SK-N-SH treated with all-trans-retinoic acid at 6 μM for 48 hours (cell line): ENCODE results near the gene GRIA2.

ENCODE experiments used
- ATAC-seq: fragments of 200-7000 bp; cut with Tn5 transposase; 3 replicates; pipeline ENCODE4 v1.9.1; 2020; ENCODE audit warnings: mild to moderate bottlenecking, moderate library complexity
- ARNTL ChIP-seq: fragments of 450-650 bp; formaldehyde crosslinking; IDR thresholded peaks from 2 replicates; pipeline ENCODE4 v1.5.0; 2020; ENCODE audit warnings: low read depth, mild to moderate bottlenecking, moderate library complexity, borderline replicate concordance
- BACH2 ChIP-seq: fragments of 250-450 bp; sonication (Bioruptor Pico); IDR thresholded peaks from 2 replicates; pipeline ENCODE4 v1.9.0; 2021; ENCODE audit warnings: mild to moderate bottlenecking, borderline replicate concordance
- CSDC2 ChIP-seq: fragments of 250-450 bp; sonication (Bioruptor Pico); IDR thresholded peaks from 2 replicates; pipeline ENCODE4 v1.5.0; 2020; ENCODE audit warnings: mild to moderate bottlenecking, moderate library complexity
- ESRRG ChIP-seq: fragments of 250-450 bp; sonication (Bioruptor Pico); IDR thresholded peaks from 2 replicates; pipeline ENCODE4 v1.6.1; 2021; ENCODE audit warnings: mild to moderate bottlenecking
- GLIS3 ChIP-seq: fragments of 250-450 bp; sonication (Bioruptor Pico); IDR thresholded peaks from 2 replicates; pipeline ENCODE4 v1.5.0; 2020; ENCODE audit warnings: mild to moderate bottlenecking, moderate library complexity
- ISL1 ChIP-seq: fragments of 250-450 bp; sonication (Bioruptor Pico); IDR thresholded peaks from 2 replicates; pipeline ENCODE4 v2.1.2; 2022; ENCODE audit warnings: mild to moderate bottlenecking, moderate library complexity
- OSR1 ChIP-seq: fragments of 250-450 bp; sonication (Bioruptor Pico); IDR thresholded peaks from 2 replicates; pipeline ENCODE4 v1.8.0; 2022; ENCODE audit warnings: moderate library complexity, mild to moderate bottlenecking, inconsistent platforms
- POU6F1 ChIP-seq: fragments of 250-450 bp; sonication (Bioruptor Pico); IDR thresholded peaks from 2 replicates; pipeline ENCODE4 v1.8.0; 2021; ENCODE audit warnings: low read depth, mild to moderate bottlenecking, moderate library complexity, borderline replicate concordance
- PPARA ChIP-seq: fragments of 250-450 bp; sonication (Bioruptor Pico); IDR thresholded peaks from 2 replicates; pipeline ENCODE4 v1.5.0; 2020; ENCODE audit warnings: mild to moderate bottlenecking, borderline replicate concordance
- RARB ChIP-seq: fragments of 250-450 bp; sonication (Bioruptor Pico); IDR thresholded peaks from 2 replicates; pipeline ENCODE4 v1.8.0; 2021; ENCODE audit warnings: mild to moderate bottlenecking, moderate library complexity
- SNAI2 ChIP-seq: fragments of 250-450 bp; sonication (Bioruptor Pico); IDR thresholded peaks from 2 replicates; pipeline ENCODE4 v1.5.0; 2020; ENCODE audit warnings: mild to moderate bottlenecking, moderate library complexity
- TCF4 ChIP-seq: fragments of 250-450 bp; sonication (Bioruptor Pico); IDR thresholded peaks from 2 replicates; pipeline ENCODE4 v1.8.0; 2021; ENCODE audit warnings: mild to moderate bottlenecking, moderate library complexity, borderline replicate concordance
- TOX ChIP-seq: fragments of 250-450 bp; sonication (Bioruptor Pico); IDR thresholded peaks from 2 replicates; pipeline ENCODE4 v1.8.0; 2021; ENCODE audit warnings: mild to moderate bottlenecking, moderate library complexity, borderline replicate concordance
- ZC3H10 ChIP-seq: fragments of 250-450 bp; sonication (Bioruptor Pico); IDR thresholded peaks from 2 replicates; pipeline ENCODE4 v1.5.1; 2021; ENCODE audit warnings: mild to moderate bottlenecking, moderate library complexity
- ZFP3 ChIP-seq: fragments of 250-450 bp; sonication (Bioruptor Pico); IDR thresholded peaks from 2 replicates; pipeline ENCODE4 v1.5.0; 2020; ENCODE audit warnings: mild to moderate bottlenecking, moderate library complexity
- ZFP30 ChIP-seq: fragments of 450-650 bp; formaldehyde crosslinking; IDR thresholded peaks from 2 replicates; pipeline ENCODE4 v1.5.0; 2022; ENCODE audit warnings: mild to moderate bottlenecking, moderate library complexity
- ZNF565 ChIP-seq: fragments of 450-650 bp; formaldehyde crosslinking; conservative IDR thresholded peaks from 2 replicates; pipeline ENCODE4 v1.5.0; 2020; ENCODE audit warnings: low read depth, mild to moderate bottlenecking, moderate library complexity
- ZNF70 ChIP-seq: fragments of 450-650 bp; formaldehyde crosslinking; IDR thresholded peaks from 2 replicates; pipeline ENCODE4 v1.5.0; 2020; ENCODE audit warnings: mild to moderate bottlenecking, moderate library complexity
- ZNF8 ChIP-seq: fragments of 450-650 bp; formaldehyde crosslinking; IDR thresholded peaks from 2 replicates; pipeline ENCODE4 v1.5.0; 2020; ENCODE audit warnings: mild to moderate bottlenecking, moderate library complexity
- TF ChIP-seq, protein P1 (sequence below): fragments of 250-450 bp; sonication (Bioruptor Pico); IDR thresholded peaks from 2 replicates; pipeline ENCODE4 v1.5.0; 2020; ENCODE audit warnings: mild to moderate bottlenecking, moderate library complexity
- TF ChIP-seq, protein P2 (sequence below): fragments of 250-450 bp; sonication (Bioruptor Pico); IDR thresholded peaks from 2 replicates; pipeline ENCODE4 v1.8.0; 2020; ENCODE audit warnings: mild to moderate bottlenecking, moderate library complexity, borderline replicate concordance
- TF ChIP-seq, protein P3 (sequence below): fragments of 250-450 bp; sonication (Bioruptor Pico); IDR thresholded peaks from 2 replicates; pipeline ENCODE4 v1.5.1; 2021; ENCODE audit warnings: mild to moderate bottlenecking, moderate library complexity
- TF ChIP-seq, protein P4 (sequence below): fragments of 250-450 bp; sonication (Bioruptor Pico); IDR thresholded peaks from 2 replicates; pipeline ENCODE4 v1.5.1; 2020; ENCODE audit warnings: low read depth, mild to moderate bottlenecking, moderate library complexity

GRIA2 gene

GRCh38 chr4:157219711-157220370 is 687 bp upstream of the GRIA2 start:
- no peak for TF ChIP-seq SNAI2
- TF ChIP-seq ESRRG (CRISPR knock-in tag): no peak
- no peak for TF ChIP-seq TOX (CRISPR knock-in tag)
- TF ChIP-seq, protein P1, sequence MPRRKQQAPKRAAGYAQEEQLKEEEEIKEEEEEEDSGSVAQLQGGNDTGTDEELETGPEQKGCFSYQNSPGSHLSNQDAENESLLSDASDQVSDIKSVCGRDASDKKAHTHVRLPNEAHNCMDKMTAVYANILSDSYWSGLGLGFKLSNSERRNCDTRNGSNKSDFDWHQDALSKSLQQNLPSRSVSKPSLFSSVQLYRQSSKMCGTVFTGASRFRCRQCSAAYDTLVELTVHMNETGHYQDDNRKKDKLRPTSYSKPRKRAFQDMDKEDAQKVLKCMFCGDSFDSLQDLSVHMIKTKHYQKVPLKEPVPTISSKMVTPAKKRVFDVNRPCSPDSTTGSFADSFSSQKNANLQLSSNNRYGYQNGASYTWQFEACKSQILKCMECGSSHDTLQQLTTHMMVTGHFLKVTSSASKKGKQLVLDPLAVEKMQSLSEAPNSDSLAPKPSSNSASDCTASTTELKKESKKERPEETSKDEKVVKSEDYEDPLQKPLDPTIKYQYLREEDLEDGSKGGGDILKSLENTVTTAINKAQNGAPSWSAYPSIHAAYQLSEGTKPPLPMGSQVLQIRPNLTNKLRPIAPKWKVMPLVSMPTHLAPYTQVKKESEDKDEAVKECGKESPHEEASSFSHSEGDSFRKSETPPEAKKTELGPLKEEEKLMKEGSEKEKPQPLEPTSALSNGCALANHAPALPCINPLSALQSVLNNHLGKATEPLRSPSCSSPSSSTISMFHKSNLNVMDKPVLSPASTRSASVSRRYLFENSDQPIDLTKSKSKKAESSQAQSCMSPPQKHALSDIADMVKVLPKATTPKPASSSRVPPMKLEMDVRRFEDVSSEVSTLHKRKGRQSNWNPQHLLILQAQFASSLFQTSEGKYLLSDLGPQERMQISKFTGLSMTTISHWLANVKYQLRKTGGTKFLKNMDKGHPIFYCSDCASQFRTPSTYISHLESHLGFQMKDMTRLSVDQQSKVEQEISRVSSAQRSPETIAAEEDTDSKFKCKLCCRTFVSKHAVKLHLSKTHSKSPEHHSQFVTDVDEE (CRISPR knock-in tag): no peak
- no peak for TF ChIP-seq POU6F1
- TF ChIP-seq, protein P2, sequence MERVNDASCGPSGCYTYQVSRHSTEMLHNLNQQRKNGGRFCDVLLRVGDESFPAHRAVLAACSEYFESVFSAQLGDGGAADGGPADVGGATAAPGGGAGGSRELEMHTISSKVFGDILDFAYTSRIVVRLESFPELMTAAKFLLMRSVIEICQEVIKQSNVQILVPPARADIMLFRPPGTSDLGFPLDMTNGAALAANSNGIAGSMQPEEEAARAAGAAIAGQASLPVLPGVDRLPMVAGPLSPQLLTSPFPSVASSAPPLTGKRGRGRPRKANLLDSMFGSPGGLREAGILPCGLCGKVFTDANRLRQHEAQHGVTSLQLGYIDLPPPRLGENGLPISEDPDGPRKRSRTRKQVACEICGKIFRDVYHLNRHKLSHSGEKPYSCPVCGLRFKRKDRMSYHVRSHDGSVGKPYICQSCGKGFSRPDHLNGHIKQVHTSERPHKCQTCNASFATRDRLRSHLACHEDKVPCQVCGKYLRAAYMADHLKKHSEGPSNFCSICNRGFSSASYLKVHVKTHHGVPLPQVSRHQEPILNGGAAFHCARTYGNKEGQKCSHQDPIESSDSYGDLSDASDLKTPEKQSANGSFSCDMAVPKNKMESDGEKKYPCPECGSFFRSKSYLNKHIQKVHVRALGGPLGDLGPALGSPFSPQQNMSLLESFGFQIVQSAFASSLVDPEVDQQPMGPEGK (CRISPR knock-in tag): no peak
- no peak for TF ChIP-seq ZFP3
- TF ChIP-seq RARB (CRISPR knock-in tag): no peak
- no peak for TF ChIP-seq OSR1 (CRISPR knock-in tag)
- no peak for TF ChIP-seq BACH2 (CRISPR knock-in tag)
- TF ChIP-seq PPARA: no peak
- no peak for TF ChIP-seq ZFP30 (CRISPR knock-in tag)
- no peak for TF ChIP-seq ZNF70 (CRISPR knock-in tag)
- TF ChIP-seq CSDC2 (CRISPR knock-in tag): no peak
- TF ChIP-seq ZNF565: no peak
- no peak for TF ChIP-seq ZNF8 (CRISPR knock-in tag)
- TF ChIP-seq ZC3H10 (CRISPR knock-in tag): no peak
- no peak for ATAC-seq

- ATAC-seq: no peak; the same call in 2 of the 3 replicates
- TF ChIP-seq ZNF565: no peak
- TF ChIP-seq TOX (CRISPR knock-in tag): no peak
- no peak for TF ChIP-seq ZNF8 (CRISPR knock-in tag)
- TF ChIP-seq ZFP30 (CRISPR knock-in tag): no peak
- no peak for TF ChIP-seq ZC3H10 (CRISPR knock-in tag)
- TF ChIP-seq, protein P3, sequence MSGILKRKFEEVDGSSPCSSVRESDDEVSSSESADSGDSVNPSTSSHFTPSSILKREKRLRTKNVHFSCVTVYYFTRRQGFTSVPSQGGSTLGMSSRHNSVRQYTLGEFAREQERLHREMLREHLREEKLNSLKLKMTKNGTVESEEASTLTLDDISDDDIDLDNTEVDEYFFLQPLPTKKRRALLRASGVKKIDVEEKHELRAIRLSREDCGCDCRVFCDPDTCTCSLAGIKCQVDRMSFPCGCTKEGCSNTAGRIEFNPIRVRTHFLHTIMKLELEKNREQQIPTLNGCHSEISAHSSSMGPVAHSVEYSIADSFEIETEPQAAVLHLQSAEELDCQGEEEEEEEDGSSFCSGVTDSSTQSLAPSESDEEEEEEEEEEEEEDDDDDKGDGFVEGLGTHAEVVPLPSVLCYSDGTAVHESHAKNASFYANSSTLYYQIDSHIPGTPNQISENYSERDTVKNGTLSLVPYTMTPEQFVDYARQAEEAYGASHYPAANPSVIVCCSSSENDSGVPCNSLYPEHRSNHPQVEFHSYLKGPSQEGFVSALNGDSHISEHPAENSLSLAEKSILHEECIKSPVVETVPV (CRISPR knock-in tag): no peak
- no peak for TF ChIP-seq GLIS3 (CRISPR knock-in tag)
- TF ChIP-seq, all 23 proteins: peak for 0
Observed at GRCh38 chr4:157221426-157221894, 932 bp downstream of the GRIA2 start.

GRCh38 chr4:157221895-157222770 is 1.6 kb downstream of the GRIA2 start:
- ATAC-seq: peak; percentile 59
- TF ChIP-seq RARB (CRISPR knock-in tag) (no peak), ZNF70 (CRISPR knock-in tag) (no peak), TOX (CRISPR knock-in tag) (no peak), ISL1 (CRISPR knock-in tag) (no peak), ZNF565 (no peak), TCF4 (CRISPR knock-in tag) (no peak), PPARA (no peak), ARNTL (CRISPR knock-in tag) (no peak), POU6F1 (no peak), ZFP3 (no peak), CSDC2 (CRISPR knock-in tag) (no peak)
- TF ChIP-seq, protein P4, sequence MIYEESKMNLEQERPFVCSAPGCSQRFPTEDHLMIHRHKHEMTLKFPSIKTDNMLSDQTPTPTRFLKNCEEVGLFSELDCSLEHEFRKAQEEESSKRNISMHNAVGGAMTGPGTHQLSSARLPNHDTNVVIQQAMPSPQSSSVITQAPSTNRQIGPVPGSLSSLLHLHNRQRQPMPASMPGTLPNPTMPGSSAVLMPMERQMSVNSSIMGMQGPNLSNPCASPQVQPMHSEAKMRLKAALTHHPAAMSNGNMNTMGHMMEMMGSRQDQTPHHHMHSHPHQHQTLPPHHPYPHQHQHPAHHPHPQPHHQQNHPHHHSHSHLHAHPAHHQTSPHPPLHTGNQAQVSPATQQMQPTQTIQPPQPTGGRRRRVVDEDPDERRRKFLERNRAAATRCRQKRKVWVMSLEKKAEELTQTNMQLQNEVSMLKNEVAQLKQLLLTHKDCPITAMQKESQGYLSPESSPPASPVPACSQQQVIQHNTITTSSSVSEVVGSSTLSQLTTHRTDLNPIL (CRISPR knock-in tag): no peak
